ENCODE results near the gene SNX27. TPM values are rescaled to one million over a fixed set of nuclear protein-coding genes. Genes with fewer than 3 reads are reported as not detected.

The SNX27 gene
- total RNA-seq, 1 experiment from 2014 or later, result 42.2 TPM

DNA sequence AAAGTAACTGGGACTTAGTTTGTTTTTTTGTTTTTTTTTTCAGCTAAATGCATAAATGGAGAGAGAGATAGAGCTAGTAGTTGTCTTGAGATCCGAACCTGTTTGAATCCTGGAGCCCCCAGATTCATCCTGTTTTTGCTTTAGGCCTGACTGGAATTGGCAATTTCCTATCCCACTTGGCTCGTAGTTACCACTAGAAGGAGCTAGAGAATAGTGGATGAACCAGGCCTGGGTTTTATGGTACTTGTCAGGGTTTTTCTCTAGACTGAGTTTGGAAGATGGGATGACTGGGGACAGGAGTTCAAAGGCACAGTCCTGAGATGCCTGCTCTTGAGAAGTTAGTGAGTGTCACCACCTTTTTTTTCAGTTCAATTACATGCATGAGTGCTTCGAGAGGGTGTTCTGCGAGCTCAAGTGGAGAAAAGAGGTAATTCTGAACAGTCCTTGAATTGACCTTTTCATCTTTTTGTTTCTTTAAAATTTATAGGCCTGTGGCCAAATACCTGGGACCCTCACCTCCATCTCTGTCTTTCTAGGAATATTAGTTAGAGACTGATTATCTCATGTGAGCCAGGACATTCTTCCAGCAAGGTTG, 81.3 kb downstream of the SNX27 start:
- DNase-seq (ENCODE audit: low read depth, low spot score) (peak; percentile 23), ATAC-seq (peak; percentile 72)
- Histone ChIP-seq H3K27ac (ENCODE audit: low read depth, low read length) (no peak overlapping the region), H3K4me1 (ENCODE audit: control insufficient read depth in 1 of 2, insufficient read depth in 2 of 2, low read length in 2 of 2) (no peaks in the 10 kb centered on the region), H3K4me2 (ENCODE audit: low read length) (no peak overlapping the region), H3K27me3 (ENCODE audit: insufficient read depth, low read length) (no peaks in the 10 kb centered on the region), H3K9me3 (ENCODE audit: control insufficient read depth in 1 of 2, insufficient read depth in 1 of 2, low read depth in 1 of 2, low read length in 2 of 2) (no peaks in the 10 kb centered on the region), H3K9me2 (ENCODE audit: insufficient read depth) (no peaks in the 10 kb centered on the region), H3K4me3 (replicated peaks in 1 of 2; ENCODE audit: low read depth in 1 of 2, low read length in 2 of 2) (no peak overlapping the region), H4K20me1 (ENCODE audit: insufficient read depth) (no peaks in the 10 kb centered on the region), H2AFZ (ENCODE audit: low read depth, low read length, poor library complexity, severe bottlenecking) (no peak overlapping the region), H3K36me3 (ENCODE audit: control insufficient read depth in 1 of 2, insufficient read depth in 2 of 2, low read length in 2 of 2) (peaks cover 12% of the 10 kb centered on the region in 2 experiments; a peak in 2 of 4 replicates), H3K9ac (ENCODE audit: low read length) (no peak overlapping the region), H3K79me2 (ENCODE audit: insufficient read depth, low read length) (no peaks in the 10 kb centered on the region)
- RAD21 ChIA-PET (ENCODE audit: low non-redundant PET in 1 of 2, low total read pairs in 2 of 2, uncharacterized antibody in 2 of 2, unreplicated experiment in 2 of 2), result interaction anchor here (0.6 to 1.2 kb wide), 3 partner anchors 28 to 144 kb away, joined by 3 to 5 read pairs (median 4); partner anchors contain the start of gene RIIAD1 (in 1 of the 2)
- CTCF ChIA-PET, result interaction anchor here (1.0 to 1.2 kb wide), 4 partner anchors 9 to 144 kb away, joined by 3 to 8 read pairs (median 4); no protein-coding TSS in a partner anchor
- no peak for TF ChIP-seq CBX3 (IDR thresholded peaks at IDR 0.05; ENCODE audit: low read depth)
- TF ChIP-seq, protein P1, sequence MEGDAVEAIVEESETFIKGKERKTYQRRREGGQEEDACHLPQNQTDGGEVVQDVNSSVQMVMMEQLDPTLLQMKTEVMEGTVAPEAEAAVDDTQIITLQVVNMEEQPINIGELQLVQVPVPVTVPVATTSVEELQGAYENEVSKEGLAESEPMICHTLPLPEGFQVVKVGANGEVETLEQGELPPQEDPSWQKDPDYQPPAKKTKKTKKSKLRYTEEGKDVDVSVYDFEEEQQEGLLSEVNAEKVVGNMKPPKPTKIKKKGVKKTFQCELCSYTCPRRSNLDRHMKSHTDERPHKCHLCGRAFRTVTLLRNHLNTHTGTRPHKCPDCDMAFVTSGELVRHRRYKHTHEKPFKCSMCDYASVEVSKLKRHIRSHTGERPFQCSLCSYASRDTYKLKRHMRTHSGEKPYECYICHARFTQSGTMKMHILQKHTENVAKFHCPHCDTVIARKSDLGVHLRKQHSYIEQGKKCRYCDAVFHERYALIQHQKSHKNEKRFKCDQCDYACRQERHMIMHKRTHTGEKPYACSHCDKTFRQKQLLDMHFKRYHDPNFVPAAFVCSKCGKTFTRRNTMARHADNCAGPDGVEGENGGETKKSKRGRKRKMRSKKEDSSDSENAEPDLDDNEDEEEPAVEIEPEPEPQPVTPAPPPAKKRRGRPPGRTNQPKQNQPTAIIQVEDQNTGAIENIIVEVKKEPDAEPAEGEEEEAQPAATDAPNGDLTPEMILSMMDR (IDR thresholded peaks at IDR 0.05 in 2 of 3, conservative IDR thresholded peaks at IDR 0.05 in 1 of 3; ENCODE audit: borderline replicate concordance in 1 of 3, insufficient read depth in 1 of 3, low read depth in 2 of 3, low read length in 2 of 3), result peak; percentile 64 to 74 (median 72); a peak in 5 of 6 replicates
- peak; percentile 77 for TF ChIP-seq RAD21 (IDR thresholded peaks at IDR 0.05; ENCODE audit: low read depth)
- no peak for TF ChIP-seq YY1 (IDR thresholded peaks at IDR 0.05; ENCODE audit: extremely low read depth, insufficient replicate concordance, low read depth, low read length)
- no TSS peak for BruUV-seq (replicated peaks)
- intact Hi-C loops (cut with micrococcal nuclease), result loop anchor here (1.0 kb wide), 2 partner anchors 42 to 143 kb away; no protein-coding TSS in a partner anchor
- POLR2A ChIA-PET, result no interaction called here

DNA sequence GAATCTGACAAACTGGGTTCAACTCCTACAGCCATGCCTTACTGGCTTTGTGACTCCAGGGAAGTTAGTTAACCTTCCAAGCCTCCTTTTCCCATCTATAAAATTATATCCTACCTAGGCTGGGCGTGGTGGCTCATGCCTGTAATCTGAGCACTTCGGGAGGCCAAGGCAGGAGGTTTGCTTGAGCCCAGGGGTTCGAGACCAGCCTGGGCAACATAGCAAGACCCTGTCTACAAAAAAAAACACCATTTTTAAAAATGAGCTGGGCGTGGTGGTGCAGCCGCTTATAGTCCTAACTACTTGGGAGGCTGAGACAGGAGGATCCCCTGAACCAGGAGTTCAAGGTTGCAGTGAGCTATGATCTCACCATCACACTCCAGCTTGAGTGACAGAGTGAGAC, 89.7 kb downstream of the SNX27 start:
- Histone ChIP-seq H4K20me1 (ENCODE audit: insufficient read depth) (no peaks in the 10 kb centered on the region), H3K36me3 (ENCODE audit: control insufficient read depth in 1 of 2, insufficient read depth in 2 of 2, low read length in 2 of 2) (peaks cover 4% of the 10 kb centered on the region in 2 experiments; a peak in 2 of 4 replicates), H3K9me2 (ENCODE audit: insufficient read depth) (no peaks in the 10 kb centered on the region), H3K27me3 (ENCODE audit: insufficient read depth, low read length) (no peaks in the 10 kb centered on the region), H3K27ac (ENCODE audit: low read depth, low read length) (no peak overlapping the region), H3K9ac (ENCODE audit: low read length) (no peak overlapping the region), H3K4me2 (ENCODE audit: low read length) (no peak overlapping the region), H3K79me2 (ENCODE audit: insufficient read depth, low read length) (no peaks in the 10 kb centered on the region), H2AFZ (ENCODE audit: low read depth, low read length, poor library complexity, severe bottlenecking) (no peak overlapping the region), H3K9me3 (ENCODE audit: control insufficient read depth in 1 of 2, insufficient read depth in 1 of 2, low read depth in 1 of 2, low read length in 2 of 2) (no peaks in the 10 kb centered on the region), H3K4me1 (ENCODE audit: control insufficient read depth in 1 of 2, insufficient read depth in 2 of 2, low read length in 2 of 2) (no peaks in the 10 kb centered on the region; a peak in 1 of 4 replicates), H3K4me3 (replicated peaks in 1 of 2; ENCODE audit: low read depth in 1 of 2, low read length in 2 of 2) (no peak overlapping the region)
- ChIA-PET RAD21 (ENCODE audit: low non-redundant PET in 1 of 2, low total read pairs in 2 of 2, uncharacterized antibody in 2 of 2, unreplicated experiment in 2 of 2) (no interaction called here), POLR2A (no interaction called here), CTCF (no interaction called here)
- TF ChIP-seq POLR2AphosphoS5 (IDR thresholded peaks at IDR 0.05; ENCODE audit: low read depth, low read length), result no peak
- TF ChIP-seq, protein P2, sequence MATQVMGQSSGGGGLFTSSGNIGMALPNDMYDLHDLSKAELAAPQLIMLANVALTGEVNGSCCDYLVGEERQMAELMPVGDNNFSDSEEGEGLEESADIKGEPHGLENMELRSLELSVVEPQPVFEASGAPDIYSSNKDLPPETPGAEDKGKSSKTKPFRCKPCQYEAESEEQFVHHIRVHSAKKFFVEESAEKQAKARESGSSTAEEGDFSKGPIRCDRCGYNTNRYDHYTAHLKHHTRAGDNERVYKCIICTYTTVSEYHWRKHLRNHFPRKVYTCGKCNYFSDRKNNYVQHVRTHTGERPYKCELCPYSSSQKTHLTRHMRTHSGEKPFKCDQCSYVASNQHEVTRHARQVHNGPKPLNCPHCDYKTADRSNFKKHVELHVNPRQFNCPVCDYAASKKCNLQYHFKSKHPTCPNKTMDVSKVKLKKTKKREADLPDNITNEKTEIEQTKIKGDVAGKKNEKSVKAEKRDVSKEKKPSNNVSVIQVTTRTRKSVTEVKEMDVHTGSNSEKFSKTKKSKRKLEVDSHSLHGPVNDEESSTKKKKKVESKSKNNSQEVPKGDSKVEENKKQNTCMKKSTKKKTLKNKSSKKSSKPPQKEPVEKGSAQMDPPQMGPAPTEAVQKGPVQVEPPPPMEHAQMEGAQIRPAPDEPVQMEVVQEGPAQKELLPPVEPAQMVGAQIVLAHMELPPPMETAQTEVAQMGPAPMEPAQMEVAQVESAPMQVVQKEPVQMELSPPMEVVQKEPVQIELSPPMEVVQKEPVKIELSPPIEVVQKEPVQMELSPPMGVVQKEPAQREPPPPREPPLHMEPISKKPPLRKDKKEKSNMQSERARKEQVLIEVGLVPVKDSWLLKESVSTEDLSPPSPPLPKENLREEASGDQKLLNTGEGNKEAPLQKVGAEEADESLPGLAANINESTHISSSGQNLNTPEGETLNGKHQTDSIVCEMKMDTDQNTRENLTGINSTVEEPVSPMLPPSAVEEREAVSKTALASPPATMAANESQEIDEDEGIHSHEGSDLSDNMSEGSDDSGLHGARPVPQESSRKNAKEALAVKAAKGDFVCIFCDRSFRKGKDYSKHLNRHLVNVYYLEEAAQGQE (IDR thresholded peaks at IDR 0.05; ENCODE audit: low read depth), result no peak
- TF ChIP-seq EZH2phosphoT487 (IDR thresholded peaks at IDR 0.05; ENCODE audit: borderline replicate concordance), result no peak
- TF ChIP-seq EGR1 (IDR thresholded peaks at IDR 0.05; ENCODE audit: low read depth), result no peak
- no peak for TF ChIP-seq ZFX (IDR thresholded peaks at IDR 0.05)
- TF ChIP-seq, protein P3, sequence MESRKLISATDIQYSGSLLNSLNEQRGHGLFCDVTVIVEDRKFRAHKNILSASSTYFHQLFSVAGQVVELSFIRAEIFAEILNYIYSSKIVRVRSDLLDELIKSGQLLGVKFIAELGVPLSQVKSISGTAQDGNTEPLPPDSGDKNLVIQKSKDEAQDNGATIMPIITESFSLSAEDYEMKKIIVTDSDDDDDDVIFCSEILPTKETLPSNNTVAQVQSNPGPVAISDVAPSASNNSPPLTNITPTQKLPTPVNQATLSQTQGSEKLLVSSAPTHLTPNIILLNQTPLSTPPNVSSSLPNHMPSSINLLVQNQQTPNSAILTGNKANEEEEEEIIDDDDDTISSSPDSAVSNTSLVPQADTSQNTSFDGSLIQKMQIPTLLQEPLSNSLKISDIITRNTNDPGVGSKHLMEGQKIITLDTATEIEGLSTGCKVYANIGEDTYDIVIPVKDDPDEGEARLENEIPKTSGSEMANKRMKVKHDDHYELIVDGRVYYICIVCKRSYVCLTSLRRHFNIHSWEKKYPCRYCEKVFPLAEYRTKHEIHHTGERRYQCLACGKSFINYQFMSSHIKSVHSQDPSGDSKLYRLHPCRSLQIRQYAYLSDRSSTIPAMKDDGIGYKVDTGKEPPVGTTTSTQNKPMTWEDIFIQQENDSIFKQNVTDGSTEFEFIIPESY (IDR thresholded peaks at IDR 0.05; ENCODE audit: extremely low read depth, insufficient replicate concordance, low read length), result no peak
- TF ChIP-seq YY1 (IDR thresholded peaks at IDR 0.05; ENCODE audit: extremely low read depth, insufficient replicate concordance, low read depth, low read length), result no peak
- BruUV-seq (replicated peaks), result no TSS peak
- intact Hi-C loops (cut with micrococcal nuclease), result no loop called here
- DNase-seq (ENCODE audit: low read depth, low spot score) (no peak), ATAC-seq (no peak)

Measured in HCT116 (cell line).